Subcutaneous abdominal adipose tissue (tissue), 5 donors: ENCODE results near the gene SEMA6D.

Source experiments
- H3K27ac ChIP-seq: one replicate; pipeline ENCODE4 v1.7.0; 2013; ENCODE audit warnings: low read depth, mild to moderate bottlenecking, inconsistent platforms, low read length, moderate library complexity
- H3K27me3 ChIP-seq, 5 donors: one replicate each; pipeline ENCODE4 v1.7.0; 2013; ENCODE audit warnings: low read length in 5 of 5, inconsistent platforms in 1 of 5; ENCODE audit not compliant: control insufficient read depth in 5 of 5, insufficient read depth in 4 of 5
- H3K36me3 ChIP-seq, 5 donors: one replicate each; pipeline ENCODE4 v1.7.0; 2013; ENCODE audit warnings: low read length in 5 of 5; ENCODE audit not compliant: control insufficient read depth in 5 of 5, insufficient read depth in 5 of 5
- H3K4me1 ChIP-seq, 5 donors: one replicate each; pipeline ENCODE4 v1.7.0; 2013; ENCODE audit warnings: low read length in 5 of 5, mild to moderate bottlenecking in 3 of 5, moderate library complexity in 1 of 5; ENCODE audit not compliant: control insufficient read depth in 5 of 5, insufficient read depth in 5 of 5
- H3K4me3 ChIP-seq, 5 donors: one replicate each; pipeline ENCODE4 v1.7.0; 2013; ENCODE audit warnings: low read length in 5 of 5, low read depth in 1 of 5
- H3K9ac ChIP-seq, 5 donors: one replicate each; pipeline ENCODE4 v1.7.0; 2013; ENCODE audit warnings: low read length in 5 of 5, mild to moderate bottlenecking in 4 of 5, moderate library complexity in 3 of 5
- H3K9me3 ChIP-seq, 5 donors: one replicate each; pipeline ENCODE4 v1.7.0; 2013; ENCODE audit warnings: low read length in 5 of 5; ENCODE audit not compliant: control insufficient read depth in 5 of 5
- donor health status: healthy.
- donor health status: healthy.
- donor health status: healthy.
- donor health status: healthy.
- donor health status: healthy.

SEMA6D gene

GRCh38 chr15:47769166-47769565, 51.9 kb downstream of the SEMA6D start:
- H3K9ac ChIP-seq = no peak overlapping the region
- H3K9me3 ChIP-seq = no peaks in the 10 kb centered on the region
- peaks cover 31 to 67% (median 53%) of the 10 kb centered on the region in 5 donors for H3K36me3 ChIP-seq
- no peaks in the 10 kb centered on the region for H3K27me3 ChIP-seq
- no peak overlapping the region for H3K27ac ChIP-seq
- no peaks in the 10 kb centered on the region for H3K4me1 ChIP-seq
- no peak overlapping the region for H3K4me3 ChIP-seq

GRCh38 chr15:47773143-47773542, 55.8 kb downstream of the SEMA6D start:
- Histone ChIP-seq H3K4me1 (peaks cover 0 to 2% (median 0%) of the 10 kb centered on the region in 5 donors), H3K4me3 (no peak overlapping the region), H3K9me3 (no peaks in the 10 kb centered on the region), H3K27ac (no peak overlapping the region), H3K9ac (no peak overlapping the region), H3K27me3 (no peaks in the 10 kb centered on the region), H3K36me3 (peaks cover 7 to 31% (median 20%) of the 10 kb centered on the region in 5 donors)

GRCh38 chr15:47778263-47778770, 61.0 kb downstream of the SEMA6D start:
- H3K9me3 ChIP-seq = peaks cover 0 to under 1% (median 0%) of the 10 kb centered on the region in 5 donors
- no peak overlapping the region for H3K9ac ChIP-seq
- no peak overlapping the region for H3K4me3 ChIP-seq
- no peak overlapping the region for H3K27ac ChIP-seq
- H3K4me1 ChIP-seq = peaks cover 0 to 2% (median 0%) of the 10 kb centered on the region in 5 donors
- no peaks in the 10 kb centered on the region for H3K27me3 ChIP-seq
- peaks cover 0 to under 1% (median 0%) of the 10 kb centered on the region in 5 donors for H3K36me3 ChIP-seq

- Histone ChIP-seq H3K27me3 (no peaks in the 10 kb centered on the region), H3K9me3 (peaks cover 0 to 3% (median 0%) of the 10 kb centered on the region in 5 donors), H3K36me3 (no peaks in the 10 kb centered on the region), H3K27ac (no peak overlapping the region), H3K4me1 (no peaks in the 10 kb centered on the region), H3K9ac (no peak overlapping the region), H3K4me3 (no peak overlapping the region)
These were observed 63.7 kb downstream of the SEMA6D start for GRCh38 chr15:47780971-47781370.

GRCh38 chr15:47781527-47781926, 64.2 kb downstream of the SEMA6D start:
- no peaks in the 10 kb centered on the region for H3K27me3 ChIP-seq
- H3K36me3 ChIP-seq = no peaks in the 10 kb centered on the region
- H3K4me3 ChIP-seq = no peak overlapping the region
- peaks cover 0 to 3% (median 0%) of the 10 kb centered on the region in 5 donors for H3K9me3 ChIP-seq
- H3K9ac ChIP-seq = no peak overlapping the region
- H3K4me1 ChIP-seq = no peaks in the 10 kb centered on the region
- H3K27ac ChIP-seq = no peak overlapping the region

- Histone ChIP-seq H3K27ac (no peak overlapping the region), H3K36me3 (no peaks in the 10 kb centered on the region), H3K4me1 (no peaks in the 10 kb centered on the region), H3K27me3 (no peaks in the 10 kb centered on the region), H3K9ac (no peak overlapping the region), H3K4me3 (no peak overlapping the region), H3K9me3 (peaks cover 0 to 3% (median 0%) of the 10 kb centered on the region in 5 donors)
These were observed 67.5 kb downstream of the SEMA6D start for GRCh38 chr15:47784820-47785219.

GRCh38 chr15:47786371-47786770, 69.1 kb downstream of the SEMA6D start:
- Histone ChIP-seq H3K4me1 (no peaks in the 10 kb centered on the region), H3K9me3 (peaks cover 0 to 3% (median 0%) of the 10 kb centered on the region in 5 donors), H3K9ac (no peak overlapping the region), H3K27ac (no peak overlapping the region), H3K4me3 (no peak overlapping the region), H3K36me3 (no peaks in the 10 kb centered on the region), H3K27me3 (no peaks in the 10 kb centered on the region)

GRCh38 chr15:47787875-47788274, 70.6 kb downstream of the SEMA6D start:
- H3K4me1 ChIP-seq = no peaks in the 10 kb centered on the region
- H3K36me3 ChIP-seq = no peaks in the 10 kb centered on the region
- H3K9ac ChIP-seq = no peak overlapping the region
- no peak overlapping the region for H3K27ac ChIP-seq
- H3K9me3 ChIP-seq = peaks cover 0 to 3% (median 0%) of the 10 kb centered on the region in 5 donors
- no peak overlapping the region for H3K4me3 ChIP-seq
- no peaks in the 10 kb centered on the region for H3K27me3 ChIP-seq

GRCh38 chr15:47788685-47789084, 71.4 kb downstream of the SEMA6D start:
- no peak overlapping the region for H3K27ac ChIP-seq
- no peak overlapping the region for H3K9ac ChIP-seq
- H3K4me1 ChIP-seq = no peaks in the 10 kb centered on the region
- no peaks in the 10 kb centered on the region for H3K27me3 ChIP-seq
- H3K9me3 ChIP-seq = no peaks in the 10 kb centered on the region
- H3K36me3 ChIP-seq = no peaks in the 10 kb centered on the region
- no peak overlapping the region for H3K4me3 ChIP-seq

- Histone ChIP-seq H3K9ac (no peak overlapping the region), H3K9me3 (no peaks in the 10 kb centered on the region), H3K27ac (no peak overlapping the region), H3K4me3 (no peak overlapping the region), H3K27me3 (no peaks in the 10 kb centered on the region), H3K4me1 (peaks cover 0 to 4% (median 0%) of the 10 kb centered on the region in 5 donors), H3K36me3 (no peaks in the 10 kb centered on the region)
These were observed 73.9 kb downstream of the SEMA6D start for GRCh38 chr15:47791161-47791560.
